GM19467 (cell line): ENCODE measurements around the gene PRRT3.
A peak's percentile ranks its signal among the peaks of the same experiment; 100 is the strongest.
"Not testable (repeated sequence)": the region's sequence is repeated elsewhere in the genome, so short reads cannot be mapped to it uniquely, and the experiment has no call there.

Source experiments
- ATAC-seq: cut with Tn5 transposase; IDR thresholded peaks from one replicate; pipeline ENCODE4 v1.9.1; 2021; ENCODE audit warnings: mild to moderate bottlenecking, moderate library complexity; ENCODE audit not compliant: unreplicated experiment

PRRT3 gene

GRCh38 chr3:9899289-9899791 is 52.9 kb downstream of the PRRT3 start:
- no peak for ATAC-seq

DNA sequence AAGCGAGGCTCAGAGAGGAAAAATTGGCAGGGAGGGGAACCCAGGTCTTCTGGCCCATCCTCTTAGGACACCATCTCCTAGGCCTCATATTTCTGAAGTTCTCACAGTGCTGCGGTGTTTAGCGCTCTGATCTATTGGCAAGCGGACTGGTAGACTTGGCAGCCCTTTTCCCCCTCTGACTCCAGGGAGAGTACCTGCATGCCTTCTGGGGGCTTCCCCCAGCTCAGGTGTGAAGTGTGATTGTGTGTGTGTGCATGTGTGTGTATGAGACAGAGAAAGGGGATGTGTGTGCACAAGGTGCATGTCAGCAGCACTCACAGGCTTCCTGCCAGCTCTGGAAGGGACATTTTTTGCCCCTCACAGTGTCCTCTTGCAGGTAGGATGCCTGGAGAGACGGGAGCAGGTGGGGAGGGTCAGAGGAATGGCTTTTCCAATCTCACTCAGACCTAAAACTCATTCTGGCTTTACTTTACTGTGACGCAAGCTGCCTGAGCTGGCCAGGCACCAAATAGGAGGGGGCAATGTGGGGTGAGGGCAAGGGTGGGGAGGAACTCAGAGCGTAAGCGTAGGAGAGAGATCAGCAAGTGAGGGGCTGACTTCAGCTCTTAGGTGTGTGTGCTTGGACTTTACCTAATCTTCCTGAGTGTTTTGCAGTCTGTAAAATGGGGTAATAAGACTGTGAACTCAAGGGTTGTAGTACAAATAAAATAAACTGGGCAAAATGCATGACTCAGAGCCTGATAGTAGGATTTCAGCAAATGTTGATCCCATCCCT is 53.6 kb downstream of the PRRT3 start:
- no peak for ATAC-seq

DNA sequence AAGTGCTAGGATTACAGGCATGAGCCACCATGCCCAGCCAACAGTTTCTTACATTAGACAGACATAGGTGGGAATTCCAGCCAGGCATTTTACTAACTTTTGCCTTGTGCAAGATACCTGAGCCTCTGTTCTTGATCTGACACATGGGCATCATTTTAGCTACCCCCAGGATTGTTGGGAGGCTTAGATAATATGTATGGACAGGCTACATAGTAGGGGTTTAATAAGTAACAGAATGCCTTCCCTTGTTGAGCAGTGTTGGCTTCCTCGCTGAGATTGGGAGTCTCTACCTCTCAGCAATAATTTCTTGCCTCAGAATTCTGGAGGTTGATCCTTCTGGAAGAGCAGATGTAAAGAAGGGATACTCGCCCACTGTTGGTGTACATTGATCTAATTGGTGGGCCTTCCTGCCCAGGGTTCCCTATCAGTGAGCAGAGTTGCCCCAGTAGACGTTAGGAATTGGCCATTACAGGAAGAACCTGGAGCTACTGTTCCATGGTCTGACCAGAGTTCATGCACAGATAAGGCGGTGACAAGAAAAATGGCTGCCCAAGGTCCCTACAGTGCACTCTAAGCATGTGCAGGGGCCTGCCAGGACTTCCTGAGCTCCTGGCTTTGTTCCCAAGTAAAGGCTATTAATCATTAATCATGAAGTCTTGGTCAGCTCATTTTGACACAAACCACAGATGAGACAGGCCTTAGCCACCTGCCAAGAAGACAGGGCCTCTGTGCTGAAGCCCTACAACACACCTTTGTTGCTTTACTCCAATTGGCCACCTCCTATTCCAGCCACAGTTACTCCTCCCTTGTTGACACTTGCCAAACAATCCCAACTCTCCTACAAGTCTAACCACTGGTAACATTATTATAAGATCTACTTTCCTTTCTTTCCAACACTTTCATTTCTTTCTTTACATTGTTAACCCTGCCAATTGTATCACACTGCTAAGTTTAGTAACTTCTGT is 54.5 kb downstream of the PRRT3 start:
- ATAC-seq = peak; percentile 57

GRCh38 chr3:9896755-9897407 is 55.3 kb downstream of the PRRT3 start:
- not testable (repeated sequence) for ATAC-seq

GRCh38 chr3:9895715-9896114 is 56.5 kb downstream of the PRRT3 start:
- not testable (repeated sequence) for ATAC-seq
